H1 (cell line): ENCODE data around the gene NUCB1.

Experiments
- BCL11A ChIP-seq, 2 experiments: IDR thresholded peaks; one replicate each; pipeline ENCODE4 v1.6.1; 2011; ENCODE audit warnings: low read depth in 2 of 2, low read length in 2 of 2, mild to moderate bottlenecking in 2 of 2
- CHD2 ChIP-seq: IDR thresholded peaks from 2 replicates; pipeline ENCODE4 v1.6.1; 2012; ENCODE audit warnings: low read length, improper control_type of control experiment
- EZH2 ChIP-seq: fragments of 200-600 bp; sonication (generic); IDR thresholded peaks from 2 replicates; pipeline ENCODE4 v1.7.1; 2012; ENCODE audit warnings: low read depth, mild to moderate bottlenecking, moderate library complexity, low read length, inconsistent platforms; ENCODE audit not compliant: severe bottlenecking
- NRF1 ChIP-seq: IDR thresholded peaks from 2 replicates; pipeline ENCODE4 v1.6.1; 2011; ENCODE audit warnings: mild to moderate bottlenecking, low read depth, low read length, improper control_type of control experiment
- POLR2A ChIP-seq, 2 experiments: IDR thresholded peaks; 1 replicate in 1 of 2; 2 replicates in 1 of 2; pipeline ENCODE4 v1.6.1; 2011; ENCODE audit warnings: low read depth in 2 of 2, low read length in 2 of 2, mild to moderate bottlenecking in 2 of 2; ENCODE audit errors: control extremely low read depth in 1 of 2
- POLR2AphosphoS5 ChIP-seq: IDR thresholded peaks from 2 replicates; pipeline ENCODE4 v1.6.1; 2011; ENCODE audit warnings: low read depth, low read length
- RBBP5 ChIP-seq: IDR thresholded peaks from 2 replicates; pipeline ENCODE4 v1.7.1; 2012; ENCODE audit warnings: low read depth, mild to moderate bottlenecking, inconsistent platforms, low read length, moderate library complexity, borderline replicate concordance
- RXRA ChIP-seq: IDR thresholded peaks from 2 replicates; pipeline ENCODE4 v1.6.1; 2011; ENCODE audit warnings: low read depth, mild to moderate bottlenecking, low read length, moderate library complexity; ENCODE audit not compliant: insufficient read depth
- SIX5 ChIP-seq: IDR thresholded peaks from 2 replicates; pipeline ENCODE4 v1.6.1; 2011; ENCODE audit warnings: mild to moderate bottlenecking, low read depth, low read length
- SRF ChIP-seq: IDR thresholded peaks from 2 replicates; pipeline ENCODE4 v1.6.1; 2011; ENCODE audit warnings: mild to moderate bottlenecking, low read depth, low read length, moderate library complexity
- SUZ12 ChIP-seq: fragments of 200-600 bp; sonication (generic); IDR thresholded peaks from 2 replicates; pipeline ENCODE4 v1.6.1; 2012; ENCODE audit warnings: mild to moderate bottlenecking, inconsistent platforms, low read length, moderate library complexity, mixed read lengths
- TAF1 ChIP-seq: IDR thresholded peaks from 2 replicates; pipeline ENCODE4 v1.6.1; 2011; ENCODE audit warnings: mild to moderate bottlenecking, low read depth, low read length
- YY1 ChIP-seq: IDR thresholded peaks from 2 replicates; pipeline ENCODE4 v1.6.1; 2011; ENCODE audit warnings: low read depth, mild to moderate bottlenecking, low read length
- TF ChIP-seq, protein P1 (sequence below), 3 experiments: IDR thresholded peaks; 1 replicate in 2 of 3; 2 replicates in 1 of 3; pipeline versions ENCODE4 v1.5.1 to v1.6.1; 2011; ENCODE audit warnings: low read length in 3 of 3, mild to moderate bottlenecking in 3 of 3, inconsistent platforms in 2 of 3, low read depth in 1 of 3, moderate library complexity in 1 of 3; ENCODE audit not compliant: insufficient read depth in 1 of 3; ENCODE audit errors: control extremely low read depth in 1 of 3

DNA sequence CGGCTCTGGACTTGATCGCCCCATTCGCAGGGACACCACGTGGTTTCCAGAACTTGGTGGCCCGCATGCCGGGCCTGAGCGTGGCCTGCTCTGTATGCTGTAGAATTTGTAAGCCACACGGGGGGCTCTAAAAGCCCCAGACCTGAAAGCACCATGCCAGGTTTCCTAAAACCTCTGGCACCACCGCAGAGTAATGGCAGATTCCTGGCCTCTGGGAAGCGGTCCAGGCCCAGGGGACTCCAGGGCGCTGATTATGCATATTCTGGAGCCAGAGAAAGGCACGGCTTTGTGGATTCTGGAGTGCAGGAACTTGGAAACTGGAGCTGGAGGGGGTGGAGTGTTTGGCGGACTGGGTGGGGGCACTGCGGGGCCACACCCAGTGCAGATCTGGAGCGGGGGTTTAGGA, 68.7 kb downstream of the NUCB1 start:
- TF ChIP-seq SRF (no peak), NRF1 (no peak), POLR2AphosphoS5 (no peak), TAF1 (no peak), POLR2A (IDR thresholded peaks at IDR 0.05; ENCODE audit: control extremely low read depth in 1 of 2, low read depth in 2 of 2, low read length in 2 of 2) (no peak), EZH2 (no peak), BCL11A (IDR thresholded peaks at IDR 0.05; ENCODE audit: low read depth in 2 of 2, low read length in 2 of 2) (no peak), SUZ12 (no peak), SIX5 (no peak), YY1 (no peak), RBBP5 (no peak), CHD2 (no peak), RXRA (no peak)
- TF ChIP-seq, protein P1, sequence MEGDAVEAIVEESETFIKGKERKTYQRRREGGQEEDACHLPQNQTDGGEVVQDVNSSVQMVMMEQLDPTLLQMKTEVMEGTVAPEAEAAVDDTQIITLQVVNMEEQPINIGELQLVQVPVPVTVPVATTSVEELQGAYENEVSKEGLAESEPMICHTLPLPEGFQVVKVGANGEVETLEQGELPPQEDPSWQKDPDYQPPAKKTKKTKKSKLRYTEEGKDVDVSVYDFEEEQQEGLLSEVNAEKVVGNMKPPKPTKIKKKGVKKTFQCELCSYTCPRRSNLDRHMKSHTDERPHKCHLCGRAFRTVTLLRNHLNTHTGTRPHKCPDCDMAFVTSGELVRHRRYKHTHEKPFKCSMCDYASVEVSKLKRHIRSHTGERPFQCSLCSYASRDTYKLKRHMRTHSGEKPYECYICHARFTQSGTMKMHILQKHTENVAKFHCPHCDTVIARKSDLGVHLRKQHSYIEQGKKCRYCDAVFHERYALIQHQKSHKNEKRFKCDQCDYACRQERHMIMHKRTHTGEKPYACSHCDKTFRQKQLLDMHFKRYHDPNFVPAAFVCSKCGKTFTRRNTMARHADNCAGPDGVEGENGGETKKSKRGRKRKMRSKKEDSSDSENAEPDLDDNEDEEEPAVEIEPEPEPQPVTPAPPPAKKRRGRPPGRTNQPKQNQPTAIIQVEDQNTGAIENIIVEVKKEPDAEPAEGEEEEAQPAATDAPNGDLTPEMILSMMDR (IDR thresholded peaks at IDR 0.05; ENCODE audit: control extremely low read depth in 1 of 3, insufficient read depth in 1 of 3, low read depth in 1 of 3, low read length in 3 of 3) = no peak
